H1 (cell line): ENCODE measurements around the gene EIF4E2. TPM values are rescaled to one million over a fixed set of nuclear protein-coding genes. Genes with fewer than 3 reads are reported as not detected.

ENCODE experiments used
- CTCF ChIA-PET: fragments of 300-600 bp; sonication (Branson Sonifier 250); formaldehyde crosslinking; loops from one replicate; lab custom pipeline; 2021; ENCODE audit not compliant: partially characterized antibody; lab: Charles Lee
- POLR2A ChIA-PET: fragments of 300-600 bp; sonication (Branson Sonifier 250); formaldehyde crosslinking; loops from one replicate; lab custom pipeline; 2021; ENCODE audit warnings: inconsistent platforms; ENCODE audit not compliant: partially characterized antibody; lab: Charles Lee
- DNase-seq, 2 experiments: peaks; one replicate each; pipeline versions ENCODE4 v3.0.0 to v3.0.0-alpha.2; 2010 to 2022; ENCODE audit warnings: low spot score in 2 of 2, low read depth in 1 of 2, mixed read lengths in 1 of 2
- FAIRE-seq: peaks from 2 replicates; lab custom pipeline; 2011; peaks lifted over from hg19 to GRCh38; lab: Jason Lieb, UNC
- H2AFZ ChIP-seq: 2 replicates; pipeline ENCODE4 v1.8.1; 2012; ENCODE audit warnings: low read length, inconsistent platforms
- H2AK5ac ChIP-seq: 2 replicates; pipeline ENCODE4 v1.6.1; 2013; ENCODE audit warnings: low read depth, low read length
- H2BK120ac ChIP-seq: replicated peaks from 2 replicates; pipeline ENCODE3; 2013; ENCODE audit warnings: low read depth, low read length, inconsistent platforms
- H2BK12ac ChIP-seq: 2 replicates; pipeline ENCODE4 v1.6.1; 2013; ENCODE audit warnings: low read depth, low read length
- H2BK15ac ChIP-seq: 2 replicates; pipeline ENCODE4 v1.6.1; 2013; ENCODE audit warnings: low read length
- H2BK20ac ChIP-seq: 2 replicates; pipeline ENCODE4 v1.6.1; 2013; ENCODE audit warnings: low read length
- H2BK5ac ChIP-seq: 2 replicates; pipeline ENCODE4 v1.6.1; 2013; ENCODE audit warnings: low read depth, low read length
- H3K14ac ChIP-seq: 2 replicates; pipeline ENCODE4 v1.6.1; 2013; ENCODE audit warnings: inconsistent platforms; ENCODE audit not compliant: insufficient read length
- H3K18ac ChIP-seq: 2 replicates; pipeline ENCODE4 v1.6.1; 2013; ENCODE audit warnings: low read length; ENCODE audit errors: extremely low read depth
- H3K23ac ChIP-seq: 2 replicates; pipeline ENCODE4 v1.6.1; 2013; ENCODE audit warnings: inconsistent platforms; ENCODE audit not compliant: insufficient read length
- H3K23me2 ChIP-seq: 2 replicates; pipeline ENCODE4 v1.6.1; 2013; ENCODE audit warnings: low read depth, low read length
- H3K27ac ChIP-seq: 2 replicates; pipeline ENCODE4 v1.6.1; 2011; ENCODE audit warnings: low read depth, low read length, inconsistent platforms
- H3K27me3 ChIP-seq, 4 experiments: replicated peaks in 1 of 4; 1 replicate in 1 of 4; 2 replicates in 3 of 4; pipeline versions ENCODE4 v1.6.1 to v1.8.1; 2011 to 2013; ENCODE audit warnings: low read length in 3 of 4, mild to moderate bottlenecking in 3 of 4, inconsistent platforms in 2 of 4, mixed read lengths in 2 of 4, moderate library complexity in 1 of 4; ENCODE audit not compliant: control insufficient read depth in 3 of 4, insufficient read depth in 3 of 4; ENCODE audit errors: extremely low read depth in 1 of 4
- H3K36me3 ChIP-seq, 4 experiments: 2 replicates each; pipeline versions ENCODE4 v1.6.1 to v1.8.1; 2011 to 2013; ENCODE audit warnings: mild to moderate bottlenecking in 4 of 4, low read length in 3 of 4, moderate library complexity in 2 of 4, control low read depth in 1 of 4, inconsistent platforms in 1 of 4; ENCODE audit not compliant: insufficient read depth in 4 of 4, control insufficient read depth in 2 of 4
- H3K4ac ChIP-seq: replicated peaks from 2 replicates; pipeline ENCODE3; 2013; ENCODE audit warnings: low read length, low read depth, mixed read lengths, inconsistent platforms; ENCODE audit not compliant: insufficient read length
- H3K4me1 ChIP-seq, 4 experiments: replicated peaks in 1 of 4; 1 replicate in 1 of 4; 2 replicates in 3 of 4; pipeline versions ENCODE4 v1.6.1 to v1.8.1; 2011 to 2013; ENCODE audit warnings: low read length in 3 of 4, inconsistent platforms in 2 of 4, mixed read lengths in 1 of 4; ENCODE audit not compliant: insufficient read depth in 4 of 4, control insufficient read depth in 3 of 4
- H3K4me2 ChIP-seq, 2 experiments: 2 replicates each; pipeline versions ENCODE4 v1.6.1 to v1.8.1; 2011 to 2013; ENCODE audit warnings: low read depth in 2 of 2, low read length in 2 of 2, control low read depth in 1 of 2, inconsistent platforms in 1 of 2, mild to moderate bottlenecking in 1 of 2; ENCODE audit not compliant: insufficient read depth in 1 of 2
- H3K4me3 ChIP-seq, 4 experiments: fragments of 200-600, 300-600 bp in 1 of 4; sonication (generic), shearing (Covaris generic), sonication (Bioruptor Twin) in 1 of 4; 2 replicates each; pipeline versions ENCODE4 v1.5.1 to v1.8.1; 2011 to 2016; ENCODE audit warnings: low read length in 4 of 4, low read depth in 3 of 4, control low read depth in 2 of 4, inconsistent platforms in 2 of 4, mild to moderate bottlenecking in 2 of 4, mixed read lengths in 1 of 4, moderate library complexity in 1 of 4; ENCODE audit not compliant: insufficient read depth in 2 of 4; ENCODE audit errors: extremely low read depth in 1 of 4
- H3K56ac ChIP-seq: replicated peaks from 2 replicates; pipeline ENCODE3; 2013; ENCODE audit warnings: low read depth, mild to moderate bottlenecking, mixed read lengths, low read length, inconsistent platforms; ENCODE audit not compliant: insufficient read length
- H3K79me1 ChIP-seq: 2 replicates; pipeline ENCODE4 v1.6.1; 2013; ENCODE audit warnings: low read depth, low read length, control low read depth
- H3K79me2 ChIP-seq, 2 experiments: 2 replicates each; pipeline versions ENCODE4 v1.6.1 to v1.8.1; 2012 to 2013; ENCODE audit warnings: low read length in 2 of 2, mild to moderate bottlenecking in 2 of 2, inconsistent platforms in 1 of 2; ENCODE audit not compliant: insufficient read depth in 2 of 2, control insufficient read depth in 1 of 2
- H3K9ac ChIP-seq, 4 experiments: replicated peaks in 1 of 4; 1 replicate in 1 of 4; 2 replicates in 3 of 4; pipeline versions ENCODE4 v1.6.1 to v1.8.1; 2011 to 2013; ENCODE audit warnings: low read depth in 3 of 4, low read length in 3 of 4, control low read depth in 2 of 4, mild to moderate bottlenecking in 2 of 4, moderate library complexity in 2 of 4, inconsistent platforms in 1 of 4; ENCODE audit errors: extremely low read depth in 1 of 4
- H3K9me3 ChIP-seq, 2 experiments: 2 replicates each; pipeline versions ENCODE4 v1.6.1 to v1.8.1; 2012 to 2013; ENCODE audit warnings: mild to moderate bottlenecking in 2 of 2, moderate library complexity in 2 of 2, control low read depth in 1 of 2, inconsistent platforms in 1 of 2, low read depth in 1 of 2, low read length in 1 of 2, mixed read lengths in 1 of 2; ENCODE audit not compliant: insufficient read depth in 2 of 2
- H4K20me1 ChIP-seq, 2 experiments: replicated peaks in 1 of 2; 2 replicates each; pipeline versions ENCODE3 to v1.8.1; 2011 to 2013; ENCODE audit warnings: inconsistent platforms in 2 of 2, low read length in 2 of 2, mild to moderate bottlenecking in 1 of 2; ENCODE audit not compliant: insufficient read depth in 2 of 2, control insufficient read depth in 1 of 2
- H4K5ac ChIP-seq: 2 replicates; pipeline ENCODE4 v1.6.1; 2013; ENCODE audit warnings: low read length, low read depth, mixed read lengths, inconsistent platforms; ENCODE audit not compliant: insufficient read length
- H4K8ac ChIP-seq: 2 replicates; pipeline ENCODE4 v1.8.0; 2013; ENCODE audit warnings: mild to moderate bottlenecking, moderate library complexity, low read length, inconsistent platforms; ENCODE audit not compliant: insufficient read depth; ENCODE audit errors: extremely low read depth
- H4K91ac ChIP-seq: replicated peaks from 2 replicates; pipeline ENCODE3; 2013; ENCODE audit warnings: low read length, mixed read lengths, inconsistent platforms; ENCODE audit not compliant: insufficient read length
- EZH2 ChIP-seq: fragments of 200-600 bp; sonication (generic); IDR thresholded peaks from 2 replicates; pipeline ENCODE4 v1.7.1; 2012; ENCODE audit warnings: low read depth, mild to moderate bottlenecking, moderate library complexity, low read length, inconsistent platforms; ENCODE audit not compliant: severe bottlenecking
- WGBS, 2 experiments: shearing (Covaris generic) in 1 of 2; methylation state at CpG; one replicate each; pipeline versions ENCODE4 v1.1.6 to v1.1.7; 2013 to 2015; ENCODE audit warnings: low lambda C conversion rate in 2 of 2, mixed read lengths in 2 of 2, inconsistent platforms in 1 of 2, low coverage in 1 of 2, missing lambda C conversion rate in 1 of 2; ENCODE audit not compliant: insufficient replicate concordance in 2 of 2, insufficient coverage in 1 of 2, insufficient read length in 1 of 2; ENCODE audit errors: extremely low coverage in 1 of 2, missing lambda C conversion rate in 1 of 2; 5-methylcytosine and 5-hydroxymethylcytosine counted together
- polyA plus RNA-seq, 7 experiments: library from polyadenylated mRNA; depleted of rRNA in 3 of 7; stranded (reverse) in 5 of 7; unstranded in 2 of 7; fragments of >200 nt in 5 of 7; fragments of 200-250 nt in 2 of 7; gene quantifications; 1 replicate in 5 of 7; 2 replicates in 1 of 7; 4 replicates in 1 of 7; pipeline versions ENCODE4 v1.2.1 to v1.2.3, GENCODE V29; 2011 to 2013; ENCODE audit warnings: missing spikeins in 2 of 7, mixed read lengths in 2 of 7
- total RNA-seq: library from RNA; stranded (reverse); fragmentation: NEBNext Ultra II Directional; extraction: Animal tissue kit (Norgen Biotek cat#: 25700); gene quantifications from 2 replicates; pipeline ENCODE4 v1.2.1, GENCODE V29; 2021

Gene EIF4E2
- total and polyA plus RNA-seq, 2 of the 8 experiments (the other 6 are each of a cell fraction or from before 2014, with no cell fraction given) = 39.4 to 114 TPM

DNA sequence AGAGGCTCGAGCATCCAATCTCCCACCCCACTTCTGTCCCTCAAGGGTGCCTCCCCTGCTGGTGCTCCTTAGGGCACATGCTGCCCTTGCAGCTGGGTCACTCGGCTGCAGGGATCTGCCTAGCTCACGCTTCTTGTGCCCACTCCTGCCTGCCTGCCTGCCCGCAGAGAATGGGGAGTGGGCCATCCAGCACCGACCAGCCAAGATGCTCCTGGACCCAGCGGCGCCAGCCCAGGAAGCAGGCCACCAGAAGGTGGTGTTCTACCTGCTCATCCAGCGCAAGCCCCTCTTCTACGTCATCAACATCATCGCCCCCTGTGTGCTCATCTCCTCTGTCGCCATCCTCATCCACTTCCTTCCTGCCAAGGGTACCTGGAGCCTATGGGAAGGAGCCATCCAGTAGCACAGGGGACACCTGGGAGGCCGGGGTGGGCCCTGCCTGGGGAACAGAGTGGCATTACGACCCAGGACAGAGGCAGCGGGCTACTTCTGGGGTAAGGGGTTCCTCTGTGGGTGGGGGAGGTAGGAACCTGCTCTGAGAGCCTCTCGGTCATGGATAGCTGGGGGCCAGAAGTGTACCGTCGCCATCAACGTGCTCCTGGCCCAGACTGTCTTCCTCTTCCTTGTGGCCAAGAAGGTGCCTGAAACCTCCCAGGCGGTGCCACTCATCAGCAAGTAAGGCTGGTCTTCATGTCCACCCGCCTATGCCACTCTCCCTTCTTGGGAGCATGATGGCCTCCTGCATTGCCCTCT lies 7.6 kb upstream of the EIF4E2 start:
- peaks cover 0 to 15% (median 10%) of the 10 kb centered on the region in 4 experiments; a peak in 6 of 7 replicates for H3K4me1 ChIP-seq

More for the DNA sequence above, 7.6 kb upstream of the EIF4E2 start:
- WGBS, 2 experiments = 93% methylated on average over 18 of the region's 20 CpGs; no CpG with 5 or more reads in 1 of the 2 experiments
- Histone ChIP-seq H2BK120ac (no peak overlapping the region), H3K4me3 (no peak overlapping the region), H2BK20ac (no peak overlapping the region), H2AK5ac (no peak overlapping the region), H4K20me1 (peaks cover 4 to 9% of the 10 kb centered on the region in 2 experiments), H3K36me3 (peaks cover 0 to 9% (median under 1%) of the 10 kb centered on the region in 4 experiments; a peak in 2 of 8 replicates), H2BK12ac (no peak overlapping the region), H3K79me2 (peaks cover 0 to 12% of the 10 kb centered on the region in 2 experiments; a peak in 2 of 4 replicates), H3K27me3 (no peaks in the 10 kb centered on the region), H3K23me2 (0 out of 2 replicates have a peak, but pooled peaks cover 1% of the 10 kb centered on the region), H4K91ac (no peak overlapping the region), H3K79me1 (peaks cover 5% of the 10 kb centered on the region; the same call in 1 of the 2 replicates), H4K5ac (no peak overlapping the region), H3K4ac (no peak overlapping the region), H3K27ac (no peak overlapping the region), H3K4me2 (no peak overlapping the region), H3K9ac (no peak overlapping the region), H3K23ac (no peak overlapping the region), H3K18ac (no peak overlapping the region), H4K8ac (no peak overlapping the region), H2AFZ (no peak overlapping the region), H3K56ac (no peak overlapping the region), H3K9me3 (no peaks in the 10 kb centered on the region), H3K14ac (no peak overlapping the region), H2BK15ac (no peak overlapping the region), H2BK5ac (no peak overlapping the region)
- CTCF ChIA-PET = interaction anchor here (0.6 to 1.6 kb wide), 4 partner anchors 20 to 84 kb away, joined by 3 to 4 read pairs (median 4); no protein-coding TSS in a partner anchor
- POLR2A ChIA-PET = interaction anchor here (4.0 kb wide), 1 partner anchor 8 kb away, joined by 24 read pairs; the partner anchor contains the start of genes EIF4E2 and TIGD1
- peak in 1 of 2 experiments; percentile 39 for DNase-seq
- FAIRE-seq = no peak
- no peak for TF ChIP-seq EZH2
